Measurements from ENCODE around the gene M1AP.

Gene M1AP

GRCh38 chr2:74516650-74517049 lies 131.5 kb downstream of the M1AP start:
- no peak for DNase-seq

- peak; percentile 87 for DNase-seq
These were observed 132.0 kb downstream of the M1AP start for GRCh38 chr2:74515981-74516633.

GRCh38 chr2:74515271-74515980 lies 132.7 kb downstream of the M1AP start:
- DNase-seq, result peak; percentile 80

DNA sequence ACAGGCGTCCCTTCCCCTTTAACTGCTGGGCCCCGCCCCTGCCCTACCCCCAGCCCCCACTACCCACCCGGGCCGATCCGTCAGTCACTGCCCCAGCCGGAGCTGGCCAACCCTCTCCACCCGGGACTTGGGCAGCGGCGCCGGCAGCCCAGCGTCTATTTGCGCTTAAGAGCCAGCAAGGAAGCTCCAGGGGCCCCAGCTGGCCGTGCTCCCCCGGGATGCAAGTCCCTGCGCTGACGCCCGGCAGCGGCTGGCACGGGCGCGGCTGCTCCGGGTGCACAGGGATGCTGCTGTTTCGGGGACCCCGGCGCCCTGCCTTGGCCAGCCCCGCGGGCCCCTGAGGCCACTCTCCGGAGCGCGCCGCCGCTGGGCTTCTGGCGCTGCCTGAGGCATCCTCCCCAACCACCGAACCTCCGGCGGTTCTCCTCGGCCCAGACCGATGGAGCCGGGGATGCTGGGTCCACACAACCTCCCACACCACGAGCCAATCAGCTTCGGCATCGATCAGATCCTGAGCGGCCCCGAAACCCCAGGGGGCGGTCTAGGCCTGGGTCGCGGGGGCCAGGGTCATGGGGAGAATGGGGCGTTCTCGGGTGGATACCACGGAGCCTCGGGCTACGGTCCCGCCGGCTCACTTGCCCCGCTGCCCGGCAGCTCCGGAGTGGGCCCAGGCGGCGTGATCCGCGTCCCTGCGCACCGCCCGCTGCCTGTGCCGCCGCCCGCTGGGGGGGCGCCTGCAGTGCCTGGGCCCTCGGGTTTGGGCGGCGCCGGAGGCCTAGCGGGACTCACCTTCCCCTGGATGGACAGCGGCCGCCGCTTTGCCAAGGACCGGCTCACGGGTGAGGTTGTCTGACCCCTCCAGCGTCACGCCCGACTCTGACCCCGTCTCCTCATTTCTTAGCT lies 133.5 kb downstream of the M1AP start, which contains the start of gene TLX2:
TSS of gene TLX2 (plus strand) at position 83 of the 903 bp plus-strand sequence. CDS start at position 440, 357 bp downstream.
- DNase-seq, result peak; percentile 62

GRCh38 chr2:74513605-74514367 lies 134.3 kb downstream of the M1AP start:
- DNase-seq, result peak; percentile 57

DNA sequence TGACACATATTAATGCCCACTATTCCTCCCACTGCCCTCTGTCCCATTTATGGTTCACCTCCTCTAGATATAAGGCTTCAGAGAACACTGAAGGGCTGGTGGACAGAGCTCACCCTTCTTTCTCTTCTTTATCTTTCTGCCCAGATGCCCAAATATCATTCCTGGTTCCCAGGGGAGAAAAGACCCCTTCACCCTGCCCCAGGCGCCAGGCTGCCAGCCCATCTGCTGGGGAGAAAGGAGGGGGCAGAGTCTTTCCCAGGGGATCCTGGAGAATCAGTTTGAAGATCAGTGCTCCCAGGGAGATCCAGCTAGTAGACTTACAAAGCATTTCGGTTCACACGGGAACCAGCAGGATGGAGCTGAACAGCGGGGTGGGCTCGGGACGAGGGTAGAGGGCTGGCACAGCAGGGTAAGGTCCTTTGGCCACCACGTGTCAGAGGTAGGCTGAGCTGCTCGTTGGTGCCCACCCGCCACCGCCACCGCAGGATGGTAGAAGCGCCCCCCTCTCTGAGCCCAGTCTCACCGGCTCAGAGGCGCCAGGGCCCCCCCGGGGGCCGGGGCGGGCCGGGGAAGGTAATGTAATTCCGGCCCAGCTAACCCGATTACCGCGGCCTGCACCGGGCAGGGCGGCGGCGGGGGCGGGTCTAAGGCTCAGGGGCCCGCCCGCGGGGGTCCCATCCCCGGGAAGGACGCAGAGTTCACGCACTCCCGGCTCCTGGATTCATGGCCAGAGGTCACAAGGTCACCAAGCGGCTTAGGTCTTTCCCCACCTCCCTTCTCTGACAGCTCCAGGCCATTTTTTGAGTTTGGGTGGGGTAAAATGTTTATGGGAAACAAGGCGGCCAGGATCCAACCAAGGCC lies 135.2 kb downstream of the M1AP start:
- no peak for DNase-seq

DNA sequence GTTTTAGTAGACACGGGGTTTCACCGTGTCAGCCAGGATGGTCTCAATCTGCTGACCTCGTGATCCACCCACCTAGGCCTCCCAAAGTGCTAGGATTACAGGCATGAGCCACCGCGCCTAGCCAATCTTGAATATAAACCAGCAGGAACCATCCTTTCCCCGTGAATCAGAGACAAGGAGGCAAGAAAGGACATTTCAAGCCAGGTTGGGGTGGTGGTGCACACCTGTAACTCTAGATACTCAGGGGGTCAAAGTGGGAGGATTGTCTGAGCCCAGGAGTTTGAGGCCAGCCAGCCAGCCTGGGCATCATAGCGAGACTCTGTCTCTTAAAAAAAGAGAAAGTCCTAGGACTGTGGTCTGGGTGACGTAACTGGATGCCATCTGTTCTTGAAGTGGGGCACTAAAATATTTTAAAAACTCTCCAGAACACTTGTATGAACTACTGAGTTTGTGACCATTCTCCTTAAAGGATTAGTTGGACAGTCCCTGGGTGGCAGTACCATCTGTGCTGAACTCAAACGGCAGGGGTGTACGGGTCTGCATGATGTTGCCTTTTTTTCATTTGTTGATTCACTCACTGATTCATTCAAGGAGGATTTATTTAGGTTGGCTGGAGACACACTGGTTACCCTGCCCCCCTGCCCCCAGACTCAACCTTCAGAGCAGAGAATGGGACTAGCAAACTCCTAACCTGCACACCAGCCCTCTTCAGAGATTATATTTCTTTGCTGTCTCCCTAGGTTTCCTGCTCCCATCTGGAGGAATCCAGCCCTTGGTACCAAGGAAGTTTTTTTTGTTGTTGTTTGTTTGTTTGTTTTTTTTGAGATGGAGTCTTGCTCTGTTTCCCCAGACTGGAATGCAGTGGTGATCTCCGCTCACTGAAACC lies 136.8 kb downstream of the M1AP start:
- no peak for DNase-seq

DNA sequence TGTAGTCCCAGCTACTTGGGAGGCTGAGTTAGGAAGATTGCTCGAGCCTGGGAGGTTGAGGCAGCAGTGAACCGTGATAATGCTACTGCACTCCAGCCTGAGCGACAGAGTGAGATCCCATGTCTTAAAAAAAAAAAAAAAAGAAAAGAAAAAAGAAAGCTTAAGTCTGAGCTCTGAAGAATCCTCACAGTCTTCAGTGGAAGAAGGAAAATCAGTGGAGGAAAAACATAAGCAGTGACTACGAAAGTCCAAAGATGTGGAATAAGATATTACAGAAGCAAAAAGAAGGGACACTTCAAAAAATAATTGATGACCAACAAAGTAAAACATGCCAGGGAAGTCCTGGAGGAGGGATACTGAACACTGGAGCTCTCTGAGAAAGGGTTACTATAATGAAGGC lies 137.9 kb downstream of the M1AP start:
- DNase-seq, result no peak

DNA sequence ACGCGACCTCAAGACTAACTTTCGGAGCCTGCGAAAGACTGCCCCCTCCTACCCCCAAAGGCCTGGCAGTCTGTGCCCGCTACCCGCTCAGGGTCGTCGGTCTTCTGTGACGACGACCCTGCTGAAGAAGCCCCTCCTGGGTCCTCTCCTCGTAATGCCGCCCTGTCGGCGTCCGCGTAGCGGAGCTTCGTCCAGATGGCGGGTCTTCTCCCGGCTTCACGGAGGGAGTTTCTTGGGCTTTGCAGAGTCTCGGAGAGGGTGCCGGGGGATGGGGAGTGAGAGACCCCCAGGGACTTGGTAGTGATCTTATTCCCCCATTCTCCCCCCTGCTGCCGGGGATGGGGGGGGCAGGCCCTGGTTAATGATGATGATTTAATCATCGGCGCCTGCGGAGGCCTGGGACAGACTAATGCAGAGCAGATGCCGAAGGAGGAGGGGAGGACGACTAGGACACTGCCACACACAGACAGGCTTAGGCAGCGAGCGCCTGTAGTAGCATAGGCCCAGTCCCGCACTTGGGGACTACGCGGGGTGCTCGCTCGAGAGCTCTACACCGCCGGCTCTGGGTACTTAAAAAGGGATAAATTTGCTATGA lies 140.1 kb downstream of the M1AP start:
- DNase-seq, result peak; percentile 75
